Measurements from ENCODE around the gene SHISA7. TPM values are rescaled to one million over a fixed set of nuclear protein-coding genes. Genes with fewer than 3 reads are reported as not detected.

SHISA7 gene
- not detected for total RNA-seq (ENCODE audit: unreplicated experiment)
- long read RNA-seq = 0 reads

GRCh38 chr19:55443045-55443823, at the start of gene SHISA7:
Gene SHISA7 (minus strand): TSS chr19:55443300. CDS start chr19:55442863, 437 bp downstream.
- no peak for DNase-seq (ENCODE audit: low spot score)
- Mint-ChIP-seq H3K27ac (ENCODE audit: unreplicated experiment) (no peak within 1 kb of the TSS), H3K4me3 (ENCODE audit: unreplicated experiment) (no peak within 1 kb of the TSS), H3K4me1 (ENCODE audit: unreplicated experiment) (peaks cover 15% of the 10 kb centered on the region), H3K9me3 (ENCODE audit: unreplicated experiment) (peaks cover 3% of the 10 kb centered on the region), H3K27me3 (ENCODE audit: unreplicated experiment) (peaks cover 50% of the 10 kb centered on the region), H3K36me3 (ENCODE audit: low read depth, unreplicated experiment) (peaks cover 17% of the 10 kb centered on the region)
- TF ChIP-seq CTCF (IDR thresholded peaks at IDR 0.05; ENCODE audit: unreplicated experiment) = no peak

- Mint-ChIP-seq H3K36me3 (ENCODE audit: low read depth, unreplicated experiment) (no peaks in the 10 kb centered on the region), H3K27me3 (ENCODE audit: unreplicated experiment) (peaks cover 2% of the 10 kb centered on the region), H3K4me3 (ENCODE audit: unreplicated experiment) (no peak overlapping the region), H3K9me3 (ENCODE audit: unreplicated experiment) (no peaks in the 10 kb centered on the region), H3K27ac (ENCODE audit: unreplicated experiment) (no peak overlapping the region), H3K4me1 (ENCODE audit: unreplicated experiment) (peaks cover 3% of the 10 kb centered on the region)
- no peak for DNase-seq (ENCODE audit: low spot score)
- TF ChIP-seq CTCF (IDR thresholded peaks at IDR 0.05; ENCODE audit: unreplicated experiment) = no peak
These were observed 49.4 kb upstream of the SHISA7 start for GRCh38 chr19:55492362-55492944.

- no peak for DNase-seq (ENCODE audit: low spot score)
- Mint-ChIP-seq H3K27me3 (ENCODE audit: unreplicated experiment) (peaks cover 2% of the 10 kb centered on the region), H3K9me3 (ENCODE audit: unreplicated experiment) (no peaks in the 10 kb centered on the region), H3K4me3 (ENCODE audit: unreplicated experiment) (no peak overlapping the region), H3K36me3 (ENCODE audit: low read depth, unreplicated experiment) (no peaks in the 10 kb centered on the region), H3K27ac (ENCODE audit: unreplicated experiment) (no peak overlapping the region), H3K4me1 (ENCODE audit: unreplicated experiment) (peaks cover 9% of the 10 kb centered on the region)
- no peak for TF ChIP-seq CTCF (IDR thresholded peaks at IDR 0.05; ENCODE audit: unreplicated experiment)
These were observed 48.7 kb upstream of the SHISA7 start for GRCh38 chr19:55491546-55492360.

- Mint-ChIP-seq H3K27ac (ENCODE audit: unreplicated experiment) (no peak overlapping the region), H3K27me3 (ENCODE audit: unreplicated experiment) (peaks cover 6% of the 10 kb centered on the region), H3K36me3 (ENCODE audit: low read depth, unreplicated experiment) (peaks cover 4% of the 10 kb centered on the region), H3K4me3 (ENCODE audit: unreplicated experiment) (no peak overlapping the region), H3K9me3 (ENCODE audit: unreplicated experiment) (no peaks in the 10 kb centered on the region), H3K4me1 (ENCODE audit: unreplicated experiment) (peaks cover 13% of the 10 kb centered on the region)
- TF ChIP-seq CTCF (IDR thresholded peaks at IDR 0.05; ENCODE audit: unreplicated experiment) = no peak
- DNase-seq (ENCODE audit: low spot score) = no peak
These were observed 47.7 kb upstream of the SHISA7 start for GRCh38 chr19:55490478-55491432.
